DOHH2 (cell line): ENCODE results near the gene ALDH3B1.

ENCODE experiments used
- CTCF ChIP-seq: fragments of 200-600 bp; sonication (generic); IDR thresholded peaks from one replicate; pipeline ENCODE4 v1.5.1; 2014; ENCODE audit warnings: antibody characterized with exemption, mild to moderate bottlenecking, low read depth, low read length; ENCODE audit not compliant: poor library complexity, severe bottlenecking
- EZH2phosphoT487 ChIP-seq: fragments of 200-600 bp; sonication (generic); IDR thresholded peaks from 2 replicates; pipeline ENCODE4 v1.6.1; 2017; ENCODE audit warnings: borderline replicate concordance, mild to moderate bottlenecking, antibody characterized with exemption, low read length, moderate library complexity, mixed read lengths

GRCh38 chr11:68017980-68018729 lies 8.0 kb downstream of the ALDH3B1 start:
- TF ChIP-seq CTCF, result no peak
- no peak for TF ChIP-seq EZH2phosphoT487
